ENCODE results near the gene RAPGEF2.
"Not testable (repeated sequence)": the region's sequence is repeated elsewhere in the genome, so short reads cannot be mapped to it uniquely, and the experiment has no call there.

Gene RAPGEF2

DNA sequence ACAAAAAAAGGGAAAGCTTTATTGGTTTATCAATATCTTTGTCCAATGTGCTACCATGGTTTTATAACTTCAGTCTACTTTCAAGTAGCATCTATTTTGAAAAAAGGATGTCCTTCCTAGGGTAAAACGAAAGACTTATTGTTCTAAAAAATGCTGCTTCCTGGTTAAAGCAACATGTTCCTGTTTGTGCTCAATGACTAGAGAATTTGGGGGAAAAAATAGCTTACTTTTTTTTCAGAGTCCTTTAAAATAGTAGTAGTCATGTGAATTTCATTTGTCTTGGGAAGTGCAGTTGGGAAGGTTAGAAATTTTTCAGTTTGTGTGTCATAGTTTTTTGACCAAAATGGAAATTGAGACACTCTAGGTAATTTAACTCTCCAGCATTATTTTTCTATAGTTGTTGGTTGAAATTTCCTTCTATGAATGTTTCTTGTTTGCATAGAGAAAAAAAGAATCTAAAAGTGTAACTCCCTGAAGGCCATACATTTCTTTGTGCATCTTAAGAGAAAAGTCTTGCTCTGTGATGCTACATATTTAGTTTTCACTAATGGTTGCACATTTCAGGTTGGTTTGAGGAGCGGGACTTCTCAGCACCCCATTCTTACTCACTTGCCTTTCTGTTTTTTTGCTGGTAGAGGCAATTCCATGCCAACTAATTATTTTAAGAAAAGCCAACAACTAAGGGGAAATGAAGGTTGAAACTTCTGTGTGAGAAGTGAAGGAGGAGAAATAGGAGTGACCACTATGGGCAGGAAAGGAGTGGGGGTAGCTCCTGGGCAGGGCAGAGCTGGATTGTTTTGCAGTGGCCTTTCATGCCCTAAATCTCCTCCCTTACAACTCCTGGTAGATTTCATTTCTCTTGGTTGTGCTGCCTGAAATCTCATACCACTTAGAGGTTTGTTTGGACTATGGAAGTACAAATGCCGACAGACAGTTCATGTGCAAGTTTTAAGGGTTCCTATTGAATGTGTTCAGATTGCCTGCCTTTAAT is 76.4 kb downstream of the RAPGEF2 start:
- Histone ChIP-seq H3K4me1 (ENCODE audit: control insufficient read depth, insufficient read depth, low read length, poor library complexity, severe bottlenecking) (peaks cover 38% of the 10 kb centered on the region), H3K36me3 (ENCODE audit: control insufficient read depth, insufficient read depth, low read length) (no peaks in the 10 kb centered on the region), H3K9me3 (ENCODE audit: control insufficient read depth, low read length) (no peaks in the 10 kb centered on the region), H3K4me3 (ENCODE audit: extremely low read depth, insufficient read depth, low read length, poor library complexity, severe bottlenecking) (no peak overlapping the region), H3K27ac (ENCODE audit: low read depth, low read length, severe bottlenecking) (peak overlapping the region; percentile 26)
- WGBS, 2 experiments (ENCODE audit: insufficient coverage in 2 of 2) = 84 to 86% methylated on average over 1 to 2 of the region's 3 CpGs

DNA sequence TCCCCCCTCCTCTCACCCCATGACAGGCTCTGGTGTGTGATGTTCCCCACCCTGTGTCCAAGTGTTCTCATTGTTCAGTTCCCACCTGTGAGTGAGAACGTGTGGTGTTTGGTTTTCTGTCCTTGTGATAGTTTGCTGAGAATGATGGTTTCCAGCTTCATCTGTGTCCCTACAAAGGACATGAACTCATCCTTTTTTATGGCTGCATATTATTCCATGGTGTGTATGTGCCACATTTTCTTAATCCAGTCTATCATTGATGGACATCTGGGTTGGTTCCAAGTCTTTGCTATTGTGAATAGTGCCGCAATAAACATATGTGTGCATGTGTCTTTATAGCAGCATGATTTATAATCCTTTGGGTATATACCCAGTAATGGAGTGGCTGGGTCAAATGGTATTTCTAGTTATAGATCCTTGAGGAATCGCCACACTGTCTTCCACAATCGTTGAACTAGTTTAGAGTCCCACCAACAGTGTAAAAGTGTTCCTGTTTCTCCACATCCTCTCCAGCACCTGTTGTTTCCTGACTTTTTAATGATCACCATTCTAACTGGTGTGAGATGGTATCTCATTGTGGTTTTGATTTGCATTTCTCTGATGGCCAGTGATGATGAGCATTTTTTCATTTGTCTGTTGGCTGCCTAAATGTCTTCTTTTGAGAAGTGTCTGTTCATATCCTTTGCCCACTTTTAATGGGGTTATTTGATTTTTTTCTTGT is 81.2 kb downstream of the RAPGEF2 start:
- WGBS, 2 experiments (ENCODE audit: insufficient coverage in 2 of 2) = 100% methylated on average over 1 of the region's 4 CpGs; no CpG with 5 or more reads in 1 of the 2 experiments
- peaks cover 11% of the 10 kb centered on the region for H3K4me1 ChIP-seq (ENCODE audit: control insufficient read depth, insufficient read depth, low read length, poor library complexity, severe bottlenecking)

DNA sequence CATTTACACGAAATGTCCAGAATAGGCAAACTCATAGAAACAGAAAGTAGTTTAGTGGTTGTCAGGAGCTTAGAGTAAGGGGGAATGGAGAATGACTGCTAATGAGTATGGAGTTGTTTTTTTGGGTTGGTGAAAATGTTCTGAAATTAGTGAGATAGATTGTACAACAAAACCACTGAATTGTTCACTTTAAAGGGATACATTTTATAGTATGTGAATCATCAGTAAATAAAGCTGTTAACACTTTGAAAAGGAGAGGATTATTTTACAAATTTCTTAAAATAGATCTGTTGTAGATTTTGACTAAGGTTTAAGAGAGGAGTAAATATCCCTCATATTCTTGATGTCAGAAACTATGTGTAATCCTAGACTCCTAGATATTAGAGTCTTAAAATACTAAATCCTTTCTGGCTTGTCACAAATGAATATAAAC is 82.7 kb downstream of the RAPGEF2 start:
- Histone ChIP-seq H3K4me3 (ENCODE audit: extremely low read depth, insufficient read depth, low read length, poor library complexity, severe bottlenecking) (no peak overlapping the region), H3K27ac (ENCODE audit: low read depth, low read length, severe bottlenecking) (no peak overlapping the region), H3K36me3 (ENCODE audit: control insufficient read depth, insufficient read depth, low read length) (peaks cover 6% of the 10 kb centered on the region), H3K9me3 (ENCODE audit: control insufficient read depth, low read length) (no peaks in the 10 kb centered on the region), H3K4me1 (ENCODE audit: control insufficient read depth, insufficient read depth, low read length, poor library complexity, severe bottlenecking) (no peaks in the 10 kb centered on the region)
- WGBS, 2 experiments (ENCODE audit: insufficient coverage in 2 of 2) = 100% methylated on average over 1 of the region's 1 CpG; no CpG with 5 or more reads in 1 of the 2 experiments

More for the DNA sequence above, 81.2 kb downstream of the RAPGEF2 start:
- H3K9me3 ChIP-seq (ENCODE audit: control insufficient read depth, low read length); H3K36me3 ChIP-seq (ENCODE audit: control insufficient read depth, insufficient read depth, low read length); H3K4me3 ChIP-seq (ENCODE audit: extremely low read depth, insufficient read depth, low read length, poor library complexity, severe bottlenecking); H3K27ac ChIP-seq (ENCODE audit: low read depth, low read length, severe bottlenecking): not testable (repeated sequence)

DNA sequence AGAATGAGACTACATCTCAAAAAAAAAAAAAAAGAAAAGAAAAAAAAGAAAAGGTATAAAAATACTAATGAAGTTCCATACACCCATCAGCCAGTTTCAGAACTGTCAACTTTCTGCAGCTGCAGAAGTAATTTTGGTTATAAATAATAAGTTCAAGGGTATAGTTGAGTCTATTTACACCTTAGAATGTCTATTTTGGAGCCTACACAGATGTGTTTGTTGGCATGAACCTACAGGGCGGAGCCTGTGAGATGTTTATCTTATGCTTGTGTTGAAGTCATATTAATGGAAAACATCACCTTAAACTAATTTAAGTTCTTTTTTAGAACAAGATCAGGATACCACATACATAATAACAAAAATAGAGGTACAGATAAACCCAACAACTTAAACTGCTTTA is 85.8 kb downstream of the RAPGEF2 start:
- Histone ChIP-seq H3K4me3 (ENCODE audit: extremely low read depth, insufficient read depth, low read length, poor library complexity, severe bottlenecking) (no peak overlapping the region), H3K36me3 (ENCODE audit: control insufficient read depth, insufficient read depth, low read length) (peaks cover 6% of the 10 kb centered on the region), H3K9me3 (ENCODE audit: control insufficient read depth, low read length) (no peaks in the 10 kb centered on the region), H3K4me1 (ENCODE audit: control insufficient read depth, insufficient read depth, low read length, poor library complexity, severe bottlenecking) (no peaks in the 10 kb centered on the region), H3K27ac (ENCODE audit: low read depth, low read length, severe bottlenecking) (no peak overlapping the region)
- no CpG with 5 or more reads among the region's 1 CpG for WGBS, 2 experiments (ENCODE audit: insufficient coverage in 2 of 2)

DNA sequence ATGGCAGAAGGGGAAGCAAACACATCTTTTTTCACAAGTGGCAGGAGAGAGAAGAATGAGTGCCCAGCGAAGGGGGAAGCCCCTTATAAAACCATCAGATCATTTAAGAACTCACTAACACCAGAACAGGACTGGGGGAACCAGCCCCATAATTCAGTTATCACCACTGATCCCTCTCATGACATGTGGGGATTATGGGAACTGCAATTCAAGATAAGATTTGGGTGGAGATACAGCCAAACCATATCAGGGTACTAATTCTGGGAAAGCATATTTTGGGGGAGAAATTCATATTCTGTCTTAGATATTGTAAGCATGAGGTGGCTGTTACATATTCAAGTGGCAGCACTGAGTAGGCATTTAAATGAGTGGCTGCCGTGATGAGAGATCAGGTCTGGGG is 87.8 kb downstream of the RAPGEF2 start:
- Histone ChIP-seq H3K36me3 (ENCODE audit: control insufficient read depth, insufficient read depth, low read length) (peaks cover 9% of the 10 kb centered on the region), H3K27ac (ENCODE audit: low read depth, low read length, severe bottlenecking) (no peak overlapping the region), H3K9me3 (ENCODE audit: control insufficient read depth, low read length) (no peaks in the 10 kb centered on the region), H3K4me1 (ENCODE audit: control insufficient read depth, insufficient read depth, low read length, poor library complexity, severe bottlenecking) (no peaks in the 10 kb centered on the region), H3K4me3 (ENCODE audit: extremely low read depth, insufficient read depth, low read length, poor library complexity, severe bottlenecking) (no peak overlapping the region)
- WGBS, 2 experiments (ENCODE audit: insufficient coverage in 2 of 2) = 87 to 100% methylated on average over 1 of the region's 2 CpGs

DNA sequence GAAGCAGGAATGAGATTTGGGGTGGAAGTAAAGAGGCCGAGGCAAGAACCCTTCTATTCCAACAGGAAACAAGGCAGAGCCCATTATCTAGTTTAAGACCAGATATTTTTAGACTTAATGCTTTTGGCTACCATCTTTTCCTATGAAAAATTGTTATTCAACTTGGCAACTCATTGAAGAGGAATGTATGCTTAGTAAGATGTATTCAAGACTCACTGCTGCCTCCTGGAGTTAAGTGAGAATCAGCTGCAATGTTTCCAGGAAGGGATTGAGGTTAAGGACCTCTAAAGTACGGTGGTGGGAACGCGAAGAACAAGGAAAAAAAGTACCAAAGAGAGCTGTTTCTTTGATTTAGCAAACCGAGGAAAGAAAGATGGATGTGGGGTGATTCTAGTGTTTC is 89.1 kb downstream of the RAPGEF2 start:
- Histone ChIP-seq H3K27ac (ENCODE audit: low read depth, low read length, severe bottlenecking) (no peak overlapping the region), H3K4me3 (ENCODE audit: extremely low read depth, insufficient read depth, low read length, poor library complexity, severe bottlenecking) (no peak overlapping the region), H3K4me1 (ENCODE audit: control insufficient read depth, insufficient read depth, low read length, poor library complexity, severe bottlenecking) (no peaks in the 10 kb centered on the region), H3K36me3 (ENCODE audit: control insufficient read depth, insufficient read depth, low read length) (peaks cover 9% of the 10 kb centered on the region), H3K9me3 (ENCODE audit: control insufficient read depth, low read length) (no peaks in the 10 kb centered on the region)
- 36 to 38% methylated on average over 4 of the region's 5 CpGs for WGBS, 2 experiments (ENCODE audit: insufficient coverage in 2 of 2)

DNA sequence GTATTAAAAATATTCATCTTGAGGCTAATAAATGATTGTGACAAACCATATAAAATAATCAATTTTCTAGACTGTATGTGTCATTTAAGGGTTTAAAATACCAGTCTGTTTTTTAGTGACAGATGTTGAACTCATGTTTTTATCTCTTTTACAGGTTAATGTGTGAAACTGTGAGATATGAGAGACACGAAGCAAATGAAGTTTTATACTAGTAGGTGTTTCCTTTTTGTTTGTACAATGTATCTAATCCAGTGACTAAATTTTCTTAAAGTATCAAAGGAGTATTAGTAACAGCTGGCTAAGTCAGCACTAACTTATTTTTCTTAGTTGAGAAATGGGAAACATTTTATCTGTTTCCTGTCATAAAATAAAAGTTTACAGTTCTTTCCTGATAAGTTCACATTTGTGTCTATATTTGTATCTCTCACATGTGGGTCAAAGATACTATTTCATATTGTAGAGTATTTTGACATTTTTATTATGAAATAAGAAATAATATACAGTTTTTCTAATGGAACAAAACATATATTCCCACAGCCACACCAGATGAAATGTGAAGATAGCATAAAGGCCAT is 90.3 kb downstream of the RAPGEF2 start:
- Histone ChIP-seq H3K36me3 (ENCODE audit: control insufficient read depth, insufficient read depth, low read length) (peaks cover 9% of the 10 kb centered on the region), H3K4me1 (ENCODE audit: control insufficient read depth, insufficient read depth, low read length, poor library complexity, severe bottlenecking) (no peaks in the 10 kb centered on the region), H3K4me3 (ENCODE audit: extremely low read depth, insufficient read depth, low read length, poor library complexity, severe bottlenecking) (no peak overlapping the region), H3K9me3 (ENCODE audit: control insufficient read depth, low read length) (no peaks in the 10 kb centered on the region), H3K27ac (ENCODE audit: low read depth, low read length, severe bottlenecking) (no peak overlapping the region)
- 100% methylated on average over 1 of the region's 1 CpG; no CpG with 5 or more reads in 1 of the 2 experiments for WGBS, 2 experiments (ENCODE audit: insufficient coverage in 2 of 2)

DNA sequence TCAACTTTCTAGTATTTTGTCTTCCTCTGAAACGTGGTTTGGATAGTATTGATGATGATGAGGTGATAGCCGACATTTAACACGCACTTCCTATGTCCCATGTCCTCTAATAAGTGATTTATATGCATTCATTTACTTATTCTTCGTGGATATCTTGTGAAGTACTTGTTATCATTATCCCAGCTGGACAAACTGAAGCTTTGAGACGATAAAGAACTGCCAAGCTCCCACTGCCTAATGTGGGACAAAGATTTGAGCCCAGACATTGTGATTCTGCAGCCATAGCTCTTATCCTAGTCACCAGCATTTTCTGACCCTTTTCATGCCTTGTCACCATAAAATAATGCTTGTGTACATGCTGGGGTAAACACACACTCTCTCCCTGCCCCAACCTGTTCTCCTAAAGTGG is 92.5 kb downstream of the RAPGEF2 start:
- no peak overlapping the region for H3K27ac ChIP-seq (ENCODE audit: low read depth, low read length, severe bottlenecking)
- no peaks in the 10 kb centered on the region for H3K9me3 ChIP-seq (ENCODE audit: control insufficient read depth, low read length)
- no peaks in the 10 kb centered on the region for H3K4me1 ChIP-seq (ENCODE audit: control insufficient read depth, insufficient read depth, low read length, poor library complexity, severe bottlenecking)
- peaks cover 3% of the 10 kb centered on the region for H3K36me3 ChIP-seq (ENCODE audit: control insufficient read depth, insufficient read depth, low read length)
- H3K4me3 ChIP-seq (ENCODE audit: extremely low read depth, insufficient read depth, low read length, poor library complexity, severe bottlenecking) = no peak overlapping the region
- WGBS, 2 experiments (ENCODE audit: insufficient coverage in 2 of 2) = 94 to 100% methylated on average over 1 to 3 of the region's 5 CpGs

DNA sequence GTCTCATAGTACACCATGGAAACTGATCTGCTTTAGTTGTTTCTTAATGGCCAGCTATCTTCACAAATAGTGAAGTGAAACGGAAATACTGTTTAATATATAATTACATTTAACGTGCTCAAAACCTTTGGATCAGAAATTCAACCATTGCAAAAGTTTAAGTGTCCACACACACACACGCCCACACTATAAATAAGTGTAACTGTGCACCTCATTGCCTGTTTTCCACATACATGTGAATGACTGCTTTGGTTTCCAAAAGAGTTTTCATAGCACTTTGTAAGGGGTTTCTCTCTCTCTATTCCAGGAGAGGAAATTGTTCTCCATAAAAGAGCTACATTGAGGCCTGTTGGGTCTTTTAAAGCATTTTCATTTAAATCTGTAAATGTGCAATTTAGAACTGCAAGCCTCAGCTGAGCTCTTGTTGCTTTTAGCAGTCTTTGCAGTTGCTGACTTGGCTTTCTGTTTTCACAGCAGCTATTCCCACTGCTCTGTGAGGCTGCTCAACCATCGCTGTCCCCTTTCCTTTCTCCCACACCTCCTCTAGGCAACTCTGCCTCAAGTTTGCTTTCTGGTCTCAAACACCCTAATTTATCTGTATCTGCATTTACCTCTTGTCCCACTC is 94.5 kb downstream of the RAPGEF2 start:
- H3K4me1 ChIP-seq (ENCODE audit: control insufficient read depth, insufficient read depth, low read length, poor library complexity, severe bottlenecking) = no peaks in the 10 kb centered on the region
- no peaks in the 10 kb centered on the region for H3K9me3 ChIP-seq (ENCODE audit: control insufficient read depth, low read length)
- H3K36me3 ChIP-seq (ENCODE audit: control insufficient read depth, insufficient read depth, low read length) = peaks cover 3% of the 10 kb centered on the region
- H3K4me3 ChIP-seq (ENCODE audit: extremely low read depth, insufficient read depth, low read length, poor library complexity, severe bottlenecking) = no peak overlapping the region
- H3K27ac ChIP-seq (ENCODE audit: low read depth, low read length, severe bottlenecking) = no peak overlapping the region
- 75 to 100% methylated on average over 1 of the region's 4 CpGs for WGBS, 2 experiments (ENCODE audit: insufficient coverage in 2 of 2)

DNA sequence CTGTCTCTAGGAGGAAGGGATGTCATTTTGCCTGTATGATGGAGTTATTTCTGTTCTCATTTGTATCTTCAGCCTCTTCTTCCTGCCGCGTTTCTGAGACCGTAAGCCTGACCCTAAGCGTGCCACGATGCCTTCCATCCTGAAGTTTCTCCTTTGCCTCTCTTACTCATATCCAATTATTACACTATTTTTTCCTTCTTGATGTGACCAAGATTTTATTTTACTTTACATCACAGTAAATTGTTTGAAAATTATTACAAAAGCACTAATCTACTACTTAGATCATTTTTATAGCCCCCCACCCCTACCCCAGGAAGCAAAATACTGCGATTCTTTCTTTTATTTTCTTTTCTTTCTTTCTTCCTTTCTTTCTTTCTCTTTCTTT is 95.0 kb downstream of the RAPGEF2 start:
- no peak overlapping the region for H3K4me3 ChIP-seq (ENCODE audit: extremely low read depth, insufficient read depth, low read length, poor library complexity, severe bottlenecking)
- H3K27ac ChIP-seq (ENCODE audit: low read depth, low read length, severe bottlenecking) = no peak overlapping the region
- H3K36me3 ChIP-seq (ENCODE audit: control insufficient read depth, insufficient read depth, low read length) = peaks cover 3% of the 10 kb centered on the region
- 99 to 100% methylated on average over 6 of the region's 6 CpGs for WGBS, 2 experiments (ENCODE audit: insufficient coverage in 2 of 2)
- H3K4me1 ChIP-seq (ENCODE audit: control insufficient read depth, insufficient read depth, low read length, poor library complexity, severe bottlenecking) = no peaks in the 10 kb centered on the region
- H3K9me3 ChIP-seq (ENCODE audit: control insufficient read depth, low read length) = no peaks in the 10 kb centered on the region
